ENCODE data around the gene BTBD6. TPM values are rescaled to one million over a fixed set of nuclear protein-coding genes. Genes with fewer than 3 reads are reported as not detected.

The BTBD6 gene
- total and polyA plus RNA-seq, 2 experiments from 2014 or later = 2.2 to 11.6 TPM

DNA sequence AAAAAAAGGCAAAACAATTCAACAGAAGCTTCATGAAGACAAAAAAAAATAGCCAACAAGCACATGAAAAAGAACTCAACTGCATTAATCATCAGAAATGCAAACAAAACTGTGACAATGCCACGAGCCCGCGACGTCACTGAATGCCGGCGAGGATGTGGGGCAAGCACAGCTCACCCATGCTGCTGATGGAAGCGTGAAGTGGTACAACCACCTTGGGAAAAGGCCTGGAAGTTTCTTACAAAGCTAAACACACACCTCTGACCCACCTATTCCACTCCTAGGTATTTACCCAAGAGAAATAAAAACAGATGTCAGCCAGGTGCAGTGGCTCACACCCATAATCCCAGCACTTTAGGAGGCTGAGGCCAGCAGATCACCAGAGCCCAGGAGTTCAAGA is 10.5 kb downstream of the BTBD6 start:
- Histone ChIP-seq H3K9me2 (ENCODE audit: insufficient read depth) (no peaks in the 10 kb centered on the region), H3K36me3 (ENCODE audit: insufficient read depth) (no peaks in the 10 kb centered on the region), H2AFZ (no peak overlapping the region), H3K4me2 (no peak overlapping the region), H3K27me3 (ENCODE audit: insufficient read depth) (no peaks in the 10 kb centered on the region), H3F3A (replicated peaks; ENCODE audit: low read depth) (no peaks in the 10 kb centered on the region), H3K79me2 (replicated peaks; ENCODE audit: insufficient read depth) (no peaks in the 10 kb centered on the region), H3K4me1 (ENCODE audit: insufficient read depth) (no peaks in the 10 kb centered on the region), H4K20me1 (replicated peaks; ENCODE audit: insufficient read depth) (no peaks in the 10 kb centered on the region), H3K27ac (ENCODE audit: low read depth) (no peak overlapping the region), H3K4me3 (no peak overlapping the region)
- no peaks in the 10 kb centered on the region for H3K4me1 Mint-ChIP-seq
- ATAC-seq (no peak), DNase-seq (ENCODE audit: low spot score) (no peak)
- peaks cover 1% of the 10 kb centered on the region; the same call in 1 of the 3 replicates for H3K36me3 Mint-ChIP-seq (ENCODE audit: low read depth)
- H3K27ac Mint-ChIP-seq = no peak overlapping the region
- no peak overlapping the region for H3K4me3 Mint-ChIP-seq
- no peaks in the 10 kb centered on the region for H3K9me3 Mint-ChIP-seq
- TF ChIP-seq, protein P1, sequence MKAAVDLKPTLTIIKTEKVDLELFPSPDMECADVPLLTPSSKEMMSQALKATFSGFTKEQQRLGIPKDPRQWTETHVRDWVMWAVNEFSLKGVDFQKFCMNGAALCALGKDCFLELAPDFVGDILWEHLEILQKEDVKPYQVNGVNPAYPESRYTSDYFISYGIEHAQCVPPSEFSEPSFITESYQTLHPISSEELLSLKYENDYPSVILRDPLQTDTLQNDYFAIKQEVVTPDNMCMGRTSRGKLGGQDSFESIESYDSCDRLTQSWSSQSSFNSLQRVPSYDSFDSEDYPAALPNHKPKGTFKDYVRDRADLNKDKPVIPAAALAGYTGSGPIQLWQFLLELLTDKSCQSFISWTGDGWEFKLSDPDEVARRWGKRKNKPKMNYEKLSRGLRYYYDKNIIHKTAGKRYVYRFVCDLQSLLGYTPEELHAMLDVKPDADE (IDR thresholded peaks at IDR 0.05) = no peak
- TF ChIP-seq ZNF114 (CRISPR knock-in tag; IDR thresholded peaks at IDR 0.05) (no peak), POLR2AphosphoS5 (IDR thresholded peaks at IDR 0.05; ENCODE audit: low read depth) (no peak), STAT1 (IDR thresholded peaks at IDR 0.05; ENCODE audit: unreplicated experiment) (no peak), CREB1 (CRISPR knock-in tag; IDR thresholded peaks at IDR 0.05; ENCODE audit: low read depth) (no peak), EZH2 (IDR thresholded peaks at IDR 0.05; ENCODE audit: low read depth, unreplicated experiment) (no peak), JUNB (IDR thresholded peaks at IDR 0.05; ENCODE audit: unreplicated experiment) (no peak), EZH2phosphoT487 (IDR thresholded peaks at IDR 0.05; ENCODE audit: unreplicated experiment) (no peak), NANOG (IDR thresholded peaks at IDR 0.05; ENCODE audit: borderline replicate concordance) (no peak), ZNF331 (CRISPR knock-in tag; IDR thresholded peaks at IDR 0.05; ENCODE audit: low read depth) (no peak)
- TF ChIP-seq, protein P2, sequence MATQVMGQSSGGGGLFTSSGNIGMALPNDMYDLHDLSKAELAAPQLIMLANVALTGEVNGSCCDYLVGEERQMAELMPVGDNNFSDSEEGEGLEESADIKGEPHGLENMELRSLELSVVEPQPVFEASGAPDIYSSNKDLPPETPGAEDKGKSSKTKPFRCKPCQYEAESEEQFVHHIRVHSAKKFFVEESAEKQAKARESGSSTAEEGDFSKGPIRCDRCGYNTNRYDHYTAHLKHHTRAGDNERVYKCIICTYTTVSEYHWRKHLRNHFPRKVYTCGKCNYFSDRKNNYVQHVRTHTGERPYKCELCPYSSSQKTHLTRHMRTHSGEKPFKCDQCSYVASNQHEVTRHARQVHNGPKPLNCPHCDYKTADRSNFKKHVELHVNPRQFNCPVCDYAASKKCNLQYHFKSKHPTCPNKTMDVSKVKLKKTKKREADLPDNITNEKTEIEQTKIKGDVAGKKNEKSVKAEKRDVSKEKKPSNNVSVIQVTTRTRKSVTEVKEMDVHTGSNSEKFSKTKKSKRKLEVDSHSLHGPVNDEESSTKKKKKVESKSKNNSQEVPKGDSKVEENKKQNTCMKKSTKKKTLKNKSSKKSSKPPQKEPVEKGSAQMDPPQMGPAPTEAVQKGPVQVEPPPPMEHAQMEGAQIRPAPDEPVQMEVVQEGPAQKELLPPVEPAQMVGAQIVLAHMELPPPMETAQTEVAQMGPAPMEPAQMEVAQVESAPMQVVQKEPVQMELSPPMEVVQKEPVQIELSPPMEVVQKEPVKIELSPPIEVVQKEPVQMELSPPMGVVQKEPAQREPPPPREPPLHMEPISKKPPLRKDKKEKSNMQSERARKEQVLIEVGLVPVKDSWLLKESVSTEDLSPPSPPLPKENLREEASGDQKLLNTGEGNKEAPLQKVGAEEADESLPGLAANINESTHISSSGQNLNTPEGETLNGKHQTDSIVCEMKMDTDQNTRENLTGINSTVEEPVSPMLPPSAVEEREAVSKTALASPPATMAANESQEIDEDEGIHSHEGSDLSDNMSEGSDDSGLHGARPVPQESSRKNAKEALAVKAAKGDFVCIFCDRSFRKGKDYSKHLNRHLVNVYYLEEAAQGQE (IDR thresholded peaks at IDR 0.05; ENCODE audit: unreplicated experiment) = no peak
- TF ChIP-seq, protein P3, sequence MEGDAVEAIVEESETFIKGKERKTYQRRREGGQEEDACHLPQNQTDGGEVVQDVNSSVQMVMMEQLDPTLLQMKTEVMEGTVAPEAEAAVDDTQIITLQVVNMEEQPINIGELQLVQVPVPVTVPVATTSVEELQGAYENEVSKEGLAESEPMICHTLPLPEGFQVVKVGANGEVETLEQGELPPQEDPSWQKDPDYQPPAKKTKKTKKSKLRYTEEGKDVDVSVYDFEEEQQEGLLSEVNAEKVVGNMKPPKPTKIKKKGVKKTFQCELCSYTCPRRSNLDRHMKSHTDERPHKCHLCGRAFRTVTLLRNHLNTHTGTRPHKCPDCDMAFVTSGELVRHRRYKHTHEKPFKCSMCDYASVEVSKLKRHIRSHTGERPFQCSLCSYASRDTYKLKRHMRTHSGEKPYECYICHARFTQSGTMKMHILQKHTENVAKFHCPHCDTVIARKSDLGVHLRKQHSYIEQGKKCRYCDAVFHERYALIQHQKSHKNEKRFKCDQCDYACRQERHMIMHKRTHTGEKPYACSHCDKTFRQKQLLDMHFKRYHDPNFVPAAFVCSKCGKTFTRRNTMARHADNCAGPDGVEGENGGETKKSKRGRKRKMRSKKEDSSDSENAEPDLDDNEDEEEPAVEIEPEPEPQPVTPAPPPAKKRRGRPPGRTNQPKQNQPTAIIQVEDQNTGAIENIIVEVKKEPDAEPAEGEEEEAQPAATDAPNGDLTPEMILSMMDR (conservative IDR thresholded peaks at IDR 0.05; ENCODE audit: low read depth in 2 of 2) = no peak
- TF ChIP-seq, protein P4, sequence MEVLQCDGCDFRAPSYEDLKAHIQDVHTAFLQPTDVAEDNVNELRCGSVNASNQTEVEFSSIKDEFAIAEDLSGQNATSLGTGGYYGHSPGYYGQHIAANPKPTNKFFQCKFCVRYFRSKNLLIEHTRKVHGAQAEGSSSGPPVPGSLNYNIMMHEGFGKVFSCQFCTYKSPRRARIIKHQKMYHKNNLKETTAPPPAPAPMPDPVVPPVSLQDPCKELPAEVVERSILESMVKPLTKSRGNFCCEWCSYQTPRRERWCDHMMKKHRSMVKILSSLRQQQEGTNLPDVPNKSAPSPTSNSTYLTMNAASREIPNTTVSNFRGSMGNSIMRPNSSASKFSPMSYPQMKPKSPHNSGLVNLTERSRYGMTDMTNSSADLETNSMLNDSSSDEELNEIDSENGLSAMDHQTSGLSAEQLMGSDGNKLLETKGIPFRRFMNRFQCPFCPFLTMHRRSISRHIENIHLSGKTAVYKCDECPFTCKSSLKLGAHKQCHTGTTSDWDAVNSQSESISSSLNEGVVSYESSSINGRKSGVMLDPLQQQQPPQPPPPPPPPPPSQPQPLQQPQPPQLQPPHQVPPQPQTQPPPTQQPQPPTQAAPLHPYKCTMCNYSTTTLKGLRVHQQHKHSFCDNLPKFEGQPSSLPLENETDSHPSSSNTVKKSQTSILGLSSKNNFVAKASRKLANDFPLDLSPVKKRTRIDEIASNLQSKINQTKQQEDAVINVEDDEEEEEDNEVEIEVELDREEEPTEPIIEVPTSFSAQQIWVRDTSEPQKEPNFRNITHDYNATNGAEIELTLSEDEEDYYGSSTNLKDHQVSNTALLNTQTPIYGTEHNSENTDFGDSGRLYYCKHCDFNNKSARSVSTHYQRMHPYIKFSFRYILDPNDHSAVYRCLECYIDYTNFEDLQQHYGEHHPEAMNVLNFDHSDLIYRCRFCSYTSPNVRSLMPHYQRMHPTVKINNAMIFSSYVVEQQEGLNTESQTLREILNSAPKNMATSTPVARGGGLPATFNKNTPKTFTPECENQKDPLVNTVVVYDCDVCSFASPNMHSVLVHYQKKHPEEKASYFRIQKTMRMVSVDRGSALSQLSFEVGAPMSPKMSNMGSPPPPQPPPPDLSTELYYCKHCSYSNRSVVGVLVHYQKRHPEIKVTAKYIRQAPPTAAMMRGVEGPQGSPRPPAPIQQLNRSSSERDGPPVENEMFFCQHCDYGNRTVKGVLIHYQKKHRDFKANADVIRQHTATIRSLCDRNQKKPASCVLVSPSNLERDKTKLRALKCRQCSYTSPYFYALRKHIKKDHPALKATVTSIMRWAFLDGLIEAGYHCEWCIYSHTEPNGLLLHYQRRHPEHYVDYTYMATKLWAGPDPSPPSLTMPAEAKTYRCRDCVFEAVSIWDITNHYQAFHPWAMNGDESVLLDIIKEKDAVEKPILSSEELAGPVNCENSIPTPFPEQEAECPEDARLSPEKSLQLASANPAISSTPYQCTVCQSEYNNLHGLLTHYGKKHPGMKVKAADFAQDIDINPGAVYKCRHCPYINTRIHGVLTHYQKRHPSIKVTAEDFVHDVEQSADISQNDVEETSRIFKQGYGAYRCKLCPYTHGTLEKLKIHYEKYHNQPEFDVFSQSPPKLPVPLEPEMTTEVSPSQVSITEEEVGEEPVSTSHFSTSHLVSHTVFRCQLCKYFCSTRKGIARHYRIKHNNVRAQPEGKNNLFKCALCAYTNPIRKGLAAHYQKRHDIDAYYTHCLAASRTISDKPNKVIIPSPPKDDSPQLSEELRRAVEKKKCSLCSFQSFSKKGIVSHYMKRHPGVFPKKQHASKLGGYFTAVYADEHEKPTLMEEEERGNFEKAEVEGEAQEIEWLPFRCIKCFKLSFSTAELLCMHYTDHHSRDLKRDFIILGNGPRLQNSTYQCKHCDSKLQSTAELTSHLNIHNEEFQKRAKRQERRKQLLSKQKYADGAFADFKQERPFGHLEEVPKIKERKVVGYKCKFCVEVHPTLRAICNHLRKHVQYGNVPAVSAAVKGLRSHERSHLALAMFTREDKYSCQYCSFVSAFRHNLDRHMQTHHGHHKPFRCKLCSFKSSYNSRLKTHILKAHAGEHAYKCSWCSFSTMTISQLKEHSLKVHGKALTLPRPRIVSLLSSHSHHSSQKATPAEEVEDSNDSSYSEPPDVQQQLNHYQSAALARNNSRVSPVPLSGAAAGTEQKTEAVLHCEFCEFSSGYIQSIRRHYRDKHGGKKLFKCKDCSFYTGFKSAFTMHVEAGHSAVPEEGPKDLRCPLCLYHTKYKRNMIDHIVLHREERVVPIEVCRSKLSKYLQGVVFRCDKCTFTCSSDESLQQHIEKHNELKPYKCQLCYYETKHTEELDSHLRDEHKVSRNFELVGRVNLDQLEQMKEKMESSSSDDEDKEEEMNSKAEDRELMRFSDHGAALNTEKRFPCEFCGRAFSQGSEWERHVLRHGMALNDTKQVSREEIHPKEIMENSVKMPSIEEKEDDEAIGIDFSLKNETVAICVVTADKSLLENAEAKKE (CRISPR knock-in tag; IDR thresholded peaks at IDR 0.05) = no peak
- H3K27me3 Mint-ChIP-seq (ENCODE audit: insufficient read depth, low read depth, poor library complexity) = peaks cover 6% of the 10 kb centered on the region
